Activated T-cell treated with anti-CD3 and anti-CD28 coated beads, Interleukin-2, amount 50 U/mL, for 24 hours (primary cell): ENCODE measurements around the gene PSMC4.
"Not testable (repeated sequence)": the region's sequence is repeated elsewhere in the genome, so short reads cannot be mapped to it uniquely, and the experiment has no call there.

Experiments used
- DNase-seq: peaks from one replicate; pipeline ENCODE4 v3.0.0-alpha.2; 2020
- H3K27ac Mint-ChIP-seq: 2 replicates; pipeline ENCODE4 v1.8.0; 2020; ENCODE audit warnings: mild to moderate bottlenecking, mixed read lengths
- H3K27me3 Mint-ChIP-seq: 2 replicates; pipeline ENCODE4 v1.8.0; 2020; ENCODE audit warnings: mixed read lengths
- H3K36me3 Mint-ChIP-seq: 2 replicates; pipeline ENCODE4 v1.8.0; 2020; ENCODE audit warnings: low read depth, mixed read lengths
- H3K4me1 Mint-ChIP-seq: 2 replicates; pipeline ENCODE4 v1.8.0; 2020; ENCODE audit warnings: low read depth, mixed read lengths
- H3K4me3 Mint-ChIP-seq: 2 replicates; pipeline ENCODE4 v1.8.0; 2020; ENCODE audit warnings: mild to moderate bottlenecking, moderate library complexity, mixed read lengths
- H3K9me3 Mint-ChIP-seq: 2 replicates; pipeline ENCODE4 v1.8.0; 2020; ENCODE audit warnings: mixed read lengths

PSMC4 gene

GRCh38 chr19:39959407-39959806 lies 11.6 kb upstream of the PSMC4 start:
- Mint-ChIP-seq H3K4me1 (peaks cover 48% of the 10 kb centered on the region), H3K4me3 (peak overlapping the region; percentile 60), H3K27ac (peak overlapping the region; percentile 88)
- not testable (repeated sequence) for H3K27me3 Mint-ChIP-seq, H3K9me3 Mint-ChIP-seq, H3K36me3 Mint-ChIP-seq, DNase-seq

GRCh38 chr19:39963898-39964297 lies 7.1 kb upstream of the PSMC4 start:
- no peak for DNase-seq
- no peaks in the 10 kb centered on the region for H3K9me3 Mint-ChIP-seq
- H3K27ac Mint-ChIP-seq = no peak overlapping the region
- H3K36me3 Mint-ChIP-seq = peaks cover 9% of the 10 kb centered on the region
- H3K27me3 Mint-ChIP-seq = no peaks in the 10 kb centered on the region
- H3K4me1 Mint-ChIP-seq = peaks cover 47% of the 10 kb centered on the region
- no peak overlapping the region for H3K4me3 Mint-ChIP-seq

GRCh38 chr19:39966617-39967016 lies 4.3 kb upstream of the PSMC4 start:
- no peak overlapping the region for H3K27ac Mint-ChIP-seq

GRCh38 chr19:39967561-39967960 lies 3.4 kb upstream of the PSMC4 start:
- DNase-seq = no peak
- Mint-ChIP-seq H3K27me3 (no peaks in the 10 kb centered on the region), H3K36me3 (peaks cover 44% of the 10 kb centered on the region), H3K9me3 (no peaks in the 10 kb centered on the region), H3K4me1 (peaks cover 53% of the 10 kb centered on the region), H3K4me3 (no peak overlapping the region), H3K27ac (no peak overlapping the region)

More at GRCh38 chr19:39966617-39967016, 4.3 kb upstream of the PSMC4 start:
- H3K4me1 Mint-ChIP-seq = peaks cover 45% of the 10 kb centered on the region
- no peak for DNase-seq
- peaks cover 35% of the 10 kb centered on the region for H3K36me3 Mint-ChIP-seq
- H3K27me3 Mint-ChIP-seq = no peaks in the 10 kb centered on the region
- no peak overlapping the region for H3K4me3 Mint-ChIP-seq
- no peaks in the 10 kb centered on the region for H3K9me3 Mint-ChIP-seq

- peak overlapping the region; percentile 98 for H3K27ac Mint-ChIP-seq
- peaks cover 55% of the 10 kb centered on the region for H3K4me1 Mint-ChIP-seq
- no peaks in the 10 kb centered on the region for H3K9me3 Mint-ChIP-seq
- peaks cover 54% of the 10 kb centered on the region for H3K36me3 Mint-ChIP-seq
- no peak for DNase-seq
- peak overlapping the region; percentile 99 for H3K4me3 Mint-ChIP-seq
- no peaks in the 10 kb centered on the region for H3K27me3 Mint-ChIP-seq
These were observed 2.2 kb upstream of the PSMC4 start for GRCh38 chr19:39968789-39969188.

GRCh38 chr19:39969266-39969665 lies 1.7 kb upstream of the PSMC4 start:
- H3K27ac Mint-ChIP-seq = peak overlapping the region; percentile 98
- peak overlapping the region; percentile 99 for H3K4me3 Mint-ChIP-seq
- H3K4me1 Mint-ChIP-seq = peaks cover 53% of the 10 kb centered on the region
- H3K36me3 Mint-ChIP-seq = peaks cover 59% of the 10 kb centered on the region
- DNase-seq = no peak
- H3K9me3 Mint-ChIP-seq = no peaks in the 10 kb centered on the region
- H3K27me3 Mint-ChIP-seq = no peaks in the 10 kb centered on the region

- peak overlapping the region; percentile 99 for H3K4me3 Mint-ChIP-seq
- no peaks in the 10 kb centered on the region for H3K27me3 Mint-ChIP-seq
- H3K9me3 Mint-ChIP-seq = no peaks in the 10 kb centered on the region
- peak overlapping the region; percentile 98 for H3K27ac Mint-ChIP-seq
- DNase-seq = peak; percentile 52
- peaks cover 65% of the 10 kb centered on the region for H3K36me3 Mint-ChIP-seq
- peaks cover 53% of the 10 kb centered on the region for H3K4me1 Mint-ChIP-seq
These were observed 1.1 kb upstream of the PSMC4 start for GRCh38 chr19:39969681-39970424.

- DNase-seq = no peak
- Mint-ChIP-seq H3K27me3 (no peaks in the 10 kb centered on the region), H3K9me3 (no peaks in the 10 kb centered on the region), H3K36me3 (peaks cover 69% of the 10 kb centered on the region), H3K27ac (peak overlapping the region; percentile 98), H3K4me1 (peaks cover 53% of the 10 kb centered on the region), H3K4me3 (peak overlapping the region; percentile 99)
These were observed 615 bp upstream of the PSMC4 start for GRCh38 chr19:39970425-39970674.

- Mint-ChIP-seq H3K4me1 (peaks cover 56% of the 10 kb centered on the region), H3K4me3 (peak overlapping the region; percentile 99), H3K36me3 (peaks cover 78% of the 10 kb centered on the region), H3K27ac (peak overlapping the region; percentile 98), H3K27me3 (no peaks in the 10 kb centered on the region), H3K9me3 (no peaks in the 10 kb centered on the region)
- DNase-seq = no peak
These were observed 543 bp downstream of the PSMC4 start for GRCh38 chr19:39971380-39972035.

GRCh38 chr19:39974377-39975155 lies 3.6 kb downstream of the PSMC4 start:
- H3K36me3 Mint-ChIP-seq = peaks cover 91% of the 10 kb centered on the region
- H3K4me1 Mint-ChIP-seq = peaks cover 36% of the 10 kb centered on the region
- no peaks in the 10 kb centered on the region for H3K27me3 Mint-ChIP-seq
- no peak overlapping the region for H3K4me3 Mint-ChIP-seq
- H3K9me3 Mint-ChIP-seq = no peaks in the 10 kb centered on the region
- H3K27ac Mint-ChIP-seq = peak overlapping the region; percentile 34
- no peak for DNase-seq

GRCh38 chr19:39982883-39983282 lies 11.9 kb downstream of the PSMC4 start:
- Mint-ChIP-seq H3K4me1 (peaks cover 14% of the 10 kb centered on the region), H3K36me3 (peaks cover 97% of the 10 kb centered on the region), H3K27ac (no peak overlapping the region), H3K4me3 (no peak overlapping the region), H3K9me3 (peaks cover 33% of the 10 kb centered on the region), H3K27me3 (no peaks in the 10 kb centered on the region)
- no peak for DNase-seq

GRCh38 chr19:39983695-39984300 lies 12.8 kb downstream of the PSMC4 start:
- no peaks in the 10 kb centered on the region for H3K27me3 Mint-ChIP-seq
- H3K9me3 Mint-ChIP-seq = peaks cover 34% of the 10 kb centered on the region
- no peak for DNase-seq

GRCh38 chr19:39986643-39987042 lies 15.7 kb downstream of the PSMC4 start:
- Mint-ChIP-seq H3K9me3 (peaks cover 34% of the 10 kb centered on the region), H3K36me3 (peaks cover 74% of the 10 kb centered on the region), H3K4me3 (no peak overlapping the region), H3K27me3 (no peaks in the 10 kb centered on the region), H3K4me1 (peaks cover 29% of the 10 kb centered on the region), H3K27ac (no peak overlapping the region)
- DNase-seq = no peak

More at GRCh38 chr19:39983695-39984300, 12.8 kb downstream of the PSMC4 start:
- no peak overlapping the region for H3K4me3 Mint-ChIP-seq
- peaks cover 15% of the 10 kb centered on the region for H3K4me1 Mint-ChIP-seq
- H3K36me3 Mint-ChIP-seq = peaks cover 93% of the 10 kb centered on the region
- H3K27ac Mint-ChIP-seq = no peak overlapping the region

GRCh38 chr19:39987167-39987566 lies 16.2 kb downstream of the PSMC4 start:
- peaks cover 73% of the 10 kb centered on the region for H3K36me3 Mint-ChIP-seq
- DNase-seq = no peak
- H3K27me3 Mint-ChIP-seq = no peaks in the 10 kb centered on the region

More at GRCh38 chr19:39987167-39987566, 16.2 kb downstream of the PSMC4 start:
- Mint-ChIP-seq H3K27ac (no peak overlapping the region), H3K9me3 (peaks cover 34% of the 10 kb centered on the region), H3K4me1 (peaks cover 32% of the 10 kb centered on the region), H3K4me3 (no peak overlapping the region)
